HG02885 (cell line): ENCODE measurements around the gene FBXO15.
A peak's percentile ranks its signal among the peaks of the same experiment; 100 is the strongest.

Experiments
- ATAC-seq: cut with Tn5 transposase; IDR thresholded peaks from one replicate; pipeline ENCODE4 v1.9.1; 2021; ENCODE audit warnings: mild to moderate bottlenecking; ENCODE audit not compliant: unreplicated experiment, poor library complexity

Gene FBXO15, protein sequence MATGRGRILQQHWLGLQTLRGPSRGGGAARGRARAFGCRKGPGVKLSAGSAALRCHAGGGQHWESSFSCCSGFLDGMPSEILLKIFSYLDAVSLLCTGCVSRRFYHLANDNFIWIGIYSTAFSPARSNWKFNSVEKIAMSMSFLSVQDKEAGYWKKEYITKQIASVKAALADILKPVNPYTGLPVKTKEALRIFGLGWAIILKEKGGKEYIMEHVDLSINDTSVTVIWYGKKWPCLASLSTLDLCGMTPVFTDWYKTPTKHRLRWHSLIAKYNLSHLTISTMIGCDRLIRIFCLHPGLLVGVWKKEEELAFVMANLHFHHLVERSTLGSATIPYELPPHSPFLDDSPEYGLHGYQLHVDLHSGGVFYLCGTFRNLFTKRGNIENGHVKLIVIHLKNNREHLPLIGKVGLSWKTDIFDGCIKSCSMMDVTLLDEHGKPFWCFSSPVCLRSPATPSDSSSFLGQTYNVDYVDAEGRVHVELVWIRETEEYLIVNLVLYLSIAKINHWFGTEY

DNA sequence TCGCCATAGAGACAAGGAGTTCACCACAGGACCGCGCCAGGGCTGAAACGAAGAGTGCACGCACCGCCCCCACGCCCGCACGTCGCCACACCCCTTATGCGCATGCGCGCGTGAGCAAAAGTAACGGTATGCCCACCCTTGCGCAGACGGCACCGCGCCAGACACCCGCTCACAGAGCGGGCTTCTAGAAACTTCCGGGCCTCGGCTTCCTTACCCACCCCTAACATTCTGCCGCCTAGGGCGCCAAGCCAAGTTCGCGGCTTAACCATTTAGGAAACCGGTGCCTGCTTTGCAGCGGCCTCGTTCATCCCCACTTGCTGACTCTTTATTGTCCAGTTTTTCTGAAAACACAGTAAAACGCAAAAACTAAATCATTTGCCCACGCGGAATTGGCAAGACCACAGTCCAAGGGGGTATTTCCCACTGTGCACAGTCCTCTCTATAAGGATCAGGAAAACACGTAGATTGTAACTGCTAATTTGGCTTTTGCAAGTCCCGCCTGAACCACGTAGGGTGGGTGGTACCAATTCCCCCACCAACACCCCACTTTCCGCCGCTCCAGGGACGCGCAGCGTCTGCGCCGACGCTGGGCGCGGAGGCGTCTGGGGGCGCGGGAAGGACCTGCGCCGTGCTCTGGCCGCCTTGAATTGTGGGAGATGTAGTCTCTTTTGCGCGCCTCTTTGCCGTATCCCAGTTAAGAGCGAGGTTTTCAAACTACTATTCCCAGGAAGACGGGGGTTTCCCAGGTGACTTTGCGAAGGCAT lies at the start of gene FBXO15, which contains the start of gene TIMM21:
Gene FBXO15 (minus strand): TSS at position 56 of the 764 bp plus-strand sequence. CDS start 49 bp downstream, at position 7.
Gene TIMM21 (plus strand): TSS at position 745 of the 764 bp plus-strand sequence. CDS start 286 bp downstream, outside the sequence.
- ATAC-seq = peak; percentile 89

DNA sequence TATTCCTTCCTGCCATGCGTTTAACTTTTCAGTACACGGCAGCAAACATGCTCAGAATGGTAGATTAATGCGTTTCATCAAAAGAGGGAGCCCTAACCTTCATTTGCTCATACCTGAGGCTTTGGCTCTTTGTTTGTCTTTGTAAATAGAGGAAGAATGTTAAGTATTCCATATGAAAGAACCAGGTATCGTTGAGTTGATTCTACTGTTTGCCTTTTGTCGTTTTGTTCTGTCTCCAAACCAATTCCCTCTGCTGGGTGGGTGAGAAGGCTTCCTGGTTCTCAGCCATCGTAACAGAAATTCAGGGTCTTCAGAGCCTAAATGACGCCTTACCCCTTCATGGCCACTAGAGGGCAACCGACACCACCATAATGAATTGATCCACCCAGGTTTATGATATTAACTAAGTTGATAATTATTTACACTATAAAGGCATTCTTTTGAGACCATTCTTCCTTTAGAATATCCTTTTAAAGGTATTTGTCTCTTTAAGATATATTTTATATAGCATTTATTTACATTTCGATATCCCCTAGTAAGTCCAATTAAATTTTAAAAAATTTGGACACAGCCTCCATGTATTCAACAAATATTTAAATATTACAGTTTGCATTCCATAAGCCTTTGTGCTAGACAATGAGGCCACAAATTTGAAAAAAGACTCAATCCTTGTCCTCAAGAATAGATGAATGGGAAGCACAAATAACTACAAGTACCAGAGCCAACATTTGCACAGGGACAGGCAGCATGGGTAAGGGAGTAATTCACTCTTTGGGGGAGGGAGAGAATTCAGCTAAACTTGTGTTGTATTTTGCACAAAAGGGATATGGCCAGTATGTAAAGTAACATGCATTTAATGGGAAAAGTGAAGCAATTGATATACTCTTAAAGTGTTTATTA lies 48.8 kb upstream of the FBXO15 start:
- ATAC-seq = peak; percentile 90

DNA sequence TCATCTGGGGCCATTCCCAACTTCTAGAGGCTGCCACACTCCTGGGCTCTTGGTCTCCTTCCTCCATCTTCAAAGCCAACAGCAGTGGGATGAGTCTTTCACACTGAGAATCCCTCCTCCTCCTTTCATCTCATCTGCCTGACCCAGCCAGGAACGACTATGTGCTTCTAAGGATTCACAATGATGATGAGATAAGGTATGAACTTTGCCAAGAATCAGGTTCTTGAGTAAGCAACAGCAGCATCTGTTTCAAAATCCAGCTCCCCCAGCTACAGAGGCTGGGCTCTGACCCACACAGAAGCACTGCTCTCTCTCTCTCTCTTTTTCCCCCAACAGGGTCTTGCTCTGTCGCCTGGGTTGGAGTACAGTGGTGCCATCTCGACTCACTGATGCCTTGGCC lies 47.1 kb upstream of the FBXO15 start:
- ATAC-seq = no peak

DNA sequence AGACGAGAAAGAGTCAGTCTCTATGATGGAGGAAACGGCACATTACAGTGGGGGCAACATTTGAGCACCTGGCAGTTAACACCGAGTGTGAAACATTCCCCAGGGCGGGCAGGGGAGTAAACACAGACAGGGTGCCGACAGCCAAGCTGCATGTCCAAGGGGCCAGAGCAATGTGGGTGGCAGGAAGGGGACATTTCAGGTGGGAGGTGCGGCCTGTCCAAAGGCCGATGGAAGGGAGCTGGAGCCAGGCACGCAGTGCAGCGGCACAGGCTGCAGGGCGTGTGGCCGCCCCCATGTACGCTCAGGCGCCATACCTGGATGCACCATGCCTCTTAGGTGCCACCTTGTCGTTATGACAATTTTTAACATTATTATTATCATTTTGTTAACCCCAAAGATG lies 43.9 kb upstream of the FBXO15 start:
- ATAC-seq = no peak

DNA sequence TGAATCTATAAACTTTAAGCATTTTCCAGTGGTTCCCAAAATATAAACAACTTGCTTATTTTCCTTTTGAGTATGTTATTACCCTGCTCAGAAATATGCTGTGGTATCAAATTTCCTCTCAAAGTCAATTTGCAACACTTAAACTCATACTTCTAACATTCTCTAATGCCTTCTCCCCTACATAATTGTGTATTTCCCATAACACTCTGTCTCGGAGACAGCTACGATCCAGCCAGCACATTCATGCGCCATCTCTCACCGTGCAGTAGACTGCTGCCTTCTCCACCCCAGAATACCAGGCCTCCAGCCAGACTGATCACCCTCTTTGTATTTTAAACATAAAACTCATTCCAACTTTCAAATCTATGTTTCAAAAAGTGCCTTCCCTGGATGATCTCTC lies 42.5 kb upstream of the FBXO15 start:
- ATAC-seq = no peak

DNA sequence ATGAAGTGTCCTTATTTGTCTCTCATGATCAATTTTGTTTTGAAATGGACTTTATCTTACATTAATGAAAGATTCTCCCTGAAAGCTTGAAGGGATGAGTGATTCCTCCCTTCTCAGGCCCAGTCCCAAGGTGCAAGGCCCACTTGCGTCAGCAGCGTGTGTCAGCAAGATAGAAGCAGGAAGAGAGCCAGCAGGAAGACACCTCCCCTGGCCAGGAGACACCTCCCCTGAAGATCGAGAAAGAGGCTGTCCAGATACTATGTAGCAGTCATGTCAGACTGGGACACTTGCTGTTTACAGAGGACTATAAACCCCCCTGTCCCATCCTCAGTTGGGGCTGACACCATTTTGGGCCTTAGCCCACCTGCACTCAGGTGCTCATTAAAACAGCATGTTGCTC lies 39.0 kb upstream of the FBXO15 start:
- ATAC-seq = no peak

DNA sequence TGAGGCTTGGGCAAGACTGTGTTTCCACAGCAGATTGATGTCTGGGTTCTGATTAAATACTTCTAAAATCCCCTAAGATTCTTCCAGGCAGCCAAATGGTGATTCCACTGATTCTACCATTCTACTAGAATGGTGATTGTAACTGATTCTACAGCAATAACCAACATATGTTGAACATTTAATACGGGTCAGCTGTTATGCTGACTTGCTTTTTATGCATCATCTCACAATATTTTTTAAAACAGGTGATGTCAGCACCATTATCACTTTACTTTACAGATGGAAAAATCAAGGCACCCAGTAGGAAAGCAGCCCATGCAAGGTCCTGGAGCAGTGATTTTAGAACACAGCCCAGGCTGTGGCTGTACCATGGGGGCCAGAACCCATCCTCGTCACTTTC lies 38.2 kb upstream of the FBXO15 start:
- no peak for ATAC-seq

DNA sequence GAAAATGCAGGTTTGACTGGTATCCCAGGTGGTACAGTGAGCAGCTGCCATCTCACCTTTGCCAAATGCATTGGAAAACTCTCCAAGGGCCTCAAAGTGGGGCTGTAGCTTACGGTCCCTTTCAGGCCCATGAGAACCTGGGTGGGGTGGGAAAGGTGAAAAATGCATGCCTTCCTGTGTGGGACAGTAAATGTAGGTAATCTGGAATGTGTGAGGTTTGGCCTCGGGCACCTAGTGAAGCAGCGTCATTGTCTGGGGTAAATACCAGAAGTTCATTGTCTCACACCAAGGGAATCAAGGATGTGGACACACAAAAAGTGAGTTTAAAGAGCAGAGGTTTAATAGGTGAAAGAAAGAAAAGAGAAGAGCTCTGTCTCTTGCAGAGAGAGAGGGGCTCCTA lies 37.2 kb upstream of the FBXO15 start:
- no peak for ATAC-seq

DNA sequence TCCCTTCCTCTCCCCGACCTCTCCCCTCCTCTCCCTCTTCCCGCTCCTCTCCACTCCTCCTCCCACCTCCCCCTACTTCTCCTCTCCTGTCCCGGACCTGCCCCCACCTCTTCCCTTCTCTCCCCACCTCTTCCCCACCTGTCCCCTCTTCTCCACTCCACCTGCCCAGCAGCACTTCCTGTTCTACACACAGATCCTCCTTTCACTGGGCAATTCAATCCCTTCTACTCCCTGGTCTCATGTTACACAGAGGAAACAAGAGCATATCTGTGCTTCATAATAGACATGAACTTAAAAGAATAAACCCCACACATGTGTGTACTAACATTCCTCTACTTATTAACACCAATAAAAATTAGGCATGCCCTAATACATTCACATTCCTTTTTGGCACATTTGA lies 35.5 kb upstream of the FBXO15 start:
- no peak for ATAC-seq

DNA sequence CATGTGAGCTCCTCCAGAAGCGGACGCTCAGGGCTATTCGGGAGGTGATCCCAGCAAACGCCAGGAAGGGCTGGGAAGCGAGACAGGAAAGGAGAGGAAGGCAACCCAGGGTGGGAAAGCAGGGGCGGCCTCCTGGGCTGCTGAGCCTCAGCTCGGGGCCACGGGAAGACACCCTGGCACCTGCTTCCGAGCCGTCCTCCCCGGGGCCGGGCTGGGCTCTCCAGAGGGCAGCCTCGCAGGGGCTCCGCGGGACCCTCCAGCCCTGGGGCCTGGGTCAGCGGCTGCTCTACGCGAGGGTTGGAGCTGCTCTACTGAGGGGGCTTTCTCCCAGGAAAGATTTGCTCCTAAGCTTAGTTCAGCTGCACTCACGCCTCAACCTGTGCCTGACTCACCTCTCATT lies 34.7 kb upstream of the FBXO15 start:
- no peak for ATAC-seq

DNA sequence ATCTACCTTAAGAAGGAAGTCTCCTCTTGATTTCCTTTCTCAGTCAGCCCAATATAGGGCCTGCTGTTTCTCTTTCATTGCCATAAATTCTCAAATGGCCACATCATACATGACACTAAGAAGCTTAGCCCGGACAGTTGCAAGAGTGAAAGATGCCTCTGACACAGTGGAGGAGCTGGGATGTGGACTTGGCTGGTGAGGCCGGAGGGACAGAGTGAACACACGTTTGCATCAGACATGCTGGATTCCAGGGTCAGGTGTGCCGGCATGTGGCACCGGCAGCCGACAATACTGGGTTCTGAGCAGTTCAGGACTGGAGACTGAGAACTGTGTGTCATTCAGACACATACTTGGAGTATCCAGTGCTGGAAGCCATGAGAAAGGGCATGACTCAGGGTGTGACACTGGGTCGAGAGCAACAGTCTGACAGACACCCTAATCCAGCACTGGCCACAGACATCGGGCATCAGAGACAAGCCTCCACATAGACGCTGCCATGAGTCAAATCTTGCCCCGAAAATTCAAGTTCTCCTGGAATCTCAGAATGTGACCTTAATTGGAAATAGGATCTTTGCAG lies 32.1 kb upstream of the FBXO15 start:
- no peak for ATAC-seq

DNA sequence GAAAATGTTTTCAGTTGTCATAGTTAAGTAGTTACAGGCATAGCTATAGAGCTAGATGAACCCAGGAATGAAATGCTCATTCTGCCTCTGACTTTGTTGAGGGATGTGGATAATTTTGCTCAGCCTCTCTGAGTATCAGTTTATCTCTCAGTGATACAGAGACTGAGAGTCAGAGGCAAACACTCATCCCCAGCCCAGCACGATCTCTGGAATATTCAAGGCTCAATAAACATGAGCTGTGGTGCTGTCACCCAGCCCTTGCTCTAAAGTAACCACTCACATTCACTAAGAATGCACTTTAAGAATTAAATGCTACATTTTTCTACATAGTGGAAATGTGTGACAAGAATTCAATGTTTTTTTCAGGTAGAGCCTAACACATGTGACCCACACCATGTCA lies 31.2 kb upstream of the FBXO15 start:
- ATAC-seq = no peak

DNA sequence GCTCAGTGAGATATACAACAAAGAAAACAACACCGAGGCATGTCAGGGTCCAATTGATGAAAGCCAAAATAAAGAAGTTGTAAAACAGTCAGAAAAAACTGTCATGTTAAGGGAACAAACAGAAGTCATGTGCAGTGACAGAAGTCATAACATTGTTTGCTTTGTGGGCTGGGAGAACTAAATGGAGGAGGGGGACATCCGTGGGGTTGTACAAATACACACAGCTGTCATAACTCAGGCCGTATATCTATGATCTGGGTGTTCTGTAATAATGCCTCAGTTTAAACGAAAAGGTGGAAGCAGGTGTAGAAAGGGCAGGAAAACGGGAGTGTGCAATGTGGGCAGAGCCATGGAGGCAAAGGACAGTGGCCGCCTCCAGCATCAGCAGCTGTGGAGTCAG lies 28.0 kb upstream of the FBXO15 start:
- no peak for ATAC-seq

DNA sequence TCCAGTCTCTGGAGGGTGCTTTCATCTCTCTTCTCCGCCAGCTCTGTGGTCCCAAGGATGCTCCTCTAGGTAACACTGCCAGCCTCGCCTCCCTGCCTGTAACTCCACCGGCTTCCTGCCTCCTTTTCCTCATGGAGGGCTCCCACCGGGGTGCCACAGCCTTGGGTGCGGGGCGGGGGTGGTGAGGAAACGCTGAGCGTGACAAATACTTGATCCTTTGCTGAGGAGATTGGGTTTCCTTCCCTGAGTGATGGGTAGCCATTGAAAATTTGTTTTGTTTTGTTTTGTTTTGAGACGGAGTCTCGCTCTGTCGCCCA lies 25.8 kb upstream of the FBXO15 start:
- no peak for ATAC-seq

DNA sequence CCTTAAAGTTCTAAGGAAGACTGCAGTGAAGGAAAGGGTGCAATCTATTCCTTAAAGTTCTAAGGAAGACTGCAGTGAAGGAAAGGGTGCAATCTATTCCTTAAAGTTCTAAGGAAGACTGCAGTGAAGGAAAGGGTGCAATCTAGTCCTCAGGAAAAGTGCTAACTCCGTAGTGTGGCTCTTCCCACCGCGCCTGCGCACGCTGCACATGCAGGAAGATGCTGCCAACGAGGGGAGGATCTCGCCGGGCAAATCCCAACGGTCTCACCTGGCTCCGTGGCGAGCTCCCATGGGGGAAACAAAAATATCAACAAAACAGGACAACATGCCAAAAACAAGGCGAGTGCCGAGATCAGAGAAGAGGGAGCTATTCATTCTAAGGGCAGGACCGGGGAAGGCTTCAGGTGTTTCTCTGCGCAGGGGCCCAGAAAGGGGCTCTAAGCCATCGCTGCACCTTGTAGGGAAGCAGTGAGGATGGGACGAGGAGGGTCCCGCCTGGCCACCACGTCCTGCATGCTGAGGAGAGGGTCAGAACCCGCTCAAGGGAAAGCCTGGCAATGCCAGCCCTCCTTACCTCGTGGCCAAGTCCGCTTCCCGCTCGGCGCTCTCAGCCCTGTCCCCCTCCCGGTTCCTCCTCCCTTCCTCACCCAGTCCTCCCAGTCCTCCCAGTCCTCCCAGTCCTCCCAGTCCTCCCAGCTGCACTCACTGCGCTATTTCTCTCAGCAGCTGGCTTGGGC lies 25.2 kb upstream of the FBXO15 start:
- ATAC-seq = no peak

DNA sequence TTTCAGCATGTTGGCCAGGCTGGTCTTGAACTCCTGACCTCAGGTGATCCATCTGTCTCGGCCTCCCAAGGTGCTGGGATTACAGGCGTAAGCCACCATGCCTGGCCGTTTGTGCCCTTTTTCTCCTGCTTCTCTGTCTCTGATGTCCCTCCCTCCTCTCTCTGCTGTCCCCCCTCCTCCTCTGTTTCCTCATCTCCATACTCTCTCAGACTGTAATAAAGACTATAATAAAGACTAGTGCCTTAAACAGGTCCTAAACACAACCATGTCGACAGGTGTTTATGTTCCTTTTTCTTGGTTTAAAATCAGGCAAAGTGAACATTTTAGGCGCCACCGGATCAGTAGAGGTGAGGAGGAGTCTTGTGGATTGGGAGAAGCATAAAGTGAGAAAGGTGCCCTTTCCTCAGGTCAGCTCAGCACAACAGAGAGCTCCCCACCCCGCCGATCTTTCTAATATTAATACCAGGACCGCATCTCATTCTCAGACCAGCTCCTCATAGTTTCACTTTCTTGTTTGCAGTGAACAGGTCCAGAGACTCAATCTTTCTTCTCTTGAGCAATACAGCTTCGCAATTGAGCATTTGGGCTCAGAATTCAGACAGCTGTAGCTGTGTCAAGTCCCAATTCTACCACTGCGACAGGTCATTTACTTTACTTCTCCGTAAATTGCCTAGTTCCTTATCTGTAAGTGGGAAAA lies 24.4 kb upstream of the FBXO15 start:
- ATAC-seq = peak; percentile 99

DNA sequence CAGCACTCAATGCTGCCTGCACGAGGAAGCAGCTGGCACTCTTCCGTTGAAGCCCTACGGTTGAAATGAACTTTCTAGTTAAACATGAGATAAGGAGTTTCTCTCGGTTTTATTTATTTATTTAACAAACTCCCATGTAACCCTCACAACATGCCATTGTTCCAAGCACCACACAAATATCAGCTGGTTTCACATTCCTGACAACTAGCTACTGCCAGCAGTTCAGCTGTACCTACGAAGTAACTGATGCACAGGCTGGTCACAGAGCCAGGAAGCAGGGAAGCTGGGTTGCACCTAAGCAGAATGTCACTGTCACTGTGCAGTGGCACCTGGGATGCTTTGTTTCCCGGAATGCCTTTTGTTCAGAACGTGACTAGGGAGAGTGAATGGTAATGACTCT lies 18.8 kb upstream of the FBXO15 start:
- no peak for ATAC-seq

DNA sequence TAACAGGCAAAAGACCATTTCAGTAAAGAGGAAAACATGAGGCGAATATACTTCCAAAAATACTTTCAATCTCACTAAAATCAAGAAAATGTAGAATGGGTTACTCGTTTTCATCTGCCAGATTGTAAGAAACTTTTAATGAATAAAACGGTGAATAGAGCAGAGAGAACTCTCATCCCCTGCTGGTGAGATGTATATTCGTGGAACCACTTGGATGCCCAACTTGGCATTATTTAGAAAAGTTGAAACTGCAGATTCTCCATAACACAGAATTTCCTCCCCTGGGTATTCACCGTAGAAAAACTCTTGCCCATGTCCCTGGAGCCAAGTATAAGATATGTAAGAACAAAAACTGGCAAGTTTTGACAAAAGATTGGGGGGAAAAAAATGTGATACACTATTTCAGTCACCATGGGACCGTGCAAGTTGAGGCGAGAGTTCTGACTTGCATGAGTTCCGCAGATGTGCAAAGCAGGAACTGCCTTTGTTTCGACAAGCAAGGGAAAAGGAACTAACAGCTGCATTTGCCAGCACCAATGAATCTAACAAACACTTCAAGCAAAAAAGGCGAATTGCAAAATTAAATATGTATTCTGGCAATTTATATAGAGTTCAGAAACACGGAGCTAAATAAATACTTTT lies 15.5 kb upstream of the FBXO15 start:
- peak; percentile 58 for ATAC-seq
